HL-60 (cell line): ENCODE data around the gene PTPRN2.

Experiments used
- DNase-seq, 2 experiments: peaks; one replicate each; pipeline ENCODE4 v3.0.0-alpha.2; 2010 to 2020; ENCODE audit warnings: low read depth in 1 of 2, low spot score in 1 of 2
- H3K27ac ChIP-seq: fragments of 250-450 bp; sonication (Bioruptor Pico); replicated peaks from 2 replicates; pipeline ENCODE4 v1.5.1; 2020; ENCODE audit warnings: mild to moderate bottlenecking, moderate library complexity
- H3K27me3 ChIP-seq: fragments of 250-450 bp; sonication (Bioruptor Pico); 2 replicates; pipeline ENCODE4 v1.5.1; 2021; ENCODE audit warnings: mild to moderate bottlenecking, moderate library complexity; ENCODE audit not compliant: insufficient read depth, poor library complexity, severe bottlenecking
- H3K4me3 ChIP-seq: replicated peaks from 2 replicates; pipeline ENCODE4 v1.5.1; 2011; ENCODE audit warnings: mild to moderate bottlenecking, control low read depth, low read length; ENCODE audit not compliant: insufficient read depth
- GABPA ChIP-seq: IDR thresholded peaks from 2 replicates; pipeline ENCODE4 v1.6.1; 2012; ENCODE audit warnings: low read depth
- POLR2AphosphoS5 ChIP-seq: IDR thresholded peaks from 2 replicates; pipeline ENCODE4 v1.6.1; 2012; ENCODE audit warnings: low read depth
- SPI1 ChIP-seq: IDR thresholded peaks from 2 replicates; pipeline ENCODE4 v1.6.1; 2012; ENCODE audit warnings: low read depth, mild to moderate bottlenecking, borderline replicate concordance
- TF ChIP-seq, protein P1 (sequence below): IDR thresholded peaks from one replicate; pipeline ENCODE4 v1.5.1; 2011; ENCODE audit warnings: low read length, control low read depth, inconsistent platforms; ENCODE audit not compliant: insufficient read depth
- TF ChIP-seq, protein P2 (sequence below): IDR thresholded peaks from 2 replicates; pipeline ENCODE4 v1.6.1; 2012; ENCODE audit warnings: low read depth; ENCODE audit not compliant: insufficient replicate concordance

PTPRN2 gene

DNA sequence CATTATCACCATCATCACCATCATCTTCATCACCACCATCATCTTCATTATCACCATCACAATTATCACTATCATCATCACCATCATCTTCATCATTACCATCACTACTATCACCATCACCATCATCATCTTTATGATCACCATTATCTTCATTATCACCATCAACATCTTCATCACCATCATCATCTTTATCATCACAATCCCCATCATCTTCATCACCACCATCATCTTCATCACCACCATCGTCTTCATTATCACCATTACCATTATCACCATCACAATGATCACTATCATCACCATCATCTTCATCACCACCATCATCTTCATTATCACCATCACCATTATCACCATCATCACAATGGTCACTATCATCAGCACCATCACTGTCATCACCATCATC, 621.1 kb downstream of the PTPRN2 start:
- TF ChIP-seq POLR2AphosphoS5 (no peak), SPI1 (no peak), GABPA (no peak)
- TF ChIP-seq, protein P1, sequence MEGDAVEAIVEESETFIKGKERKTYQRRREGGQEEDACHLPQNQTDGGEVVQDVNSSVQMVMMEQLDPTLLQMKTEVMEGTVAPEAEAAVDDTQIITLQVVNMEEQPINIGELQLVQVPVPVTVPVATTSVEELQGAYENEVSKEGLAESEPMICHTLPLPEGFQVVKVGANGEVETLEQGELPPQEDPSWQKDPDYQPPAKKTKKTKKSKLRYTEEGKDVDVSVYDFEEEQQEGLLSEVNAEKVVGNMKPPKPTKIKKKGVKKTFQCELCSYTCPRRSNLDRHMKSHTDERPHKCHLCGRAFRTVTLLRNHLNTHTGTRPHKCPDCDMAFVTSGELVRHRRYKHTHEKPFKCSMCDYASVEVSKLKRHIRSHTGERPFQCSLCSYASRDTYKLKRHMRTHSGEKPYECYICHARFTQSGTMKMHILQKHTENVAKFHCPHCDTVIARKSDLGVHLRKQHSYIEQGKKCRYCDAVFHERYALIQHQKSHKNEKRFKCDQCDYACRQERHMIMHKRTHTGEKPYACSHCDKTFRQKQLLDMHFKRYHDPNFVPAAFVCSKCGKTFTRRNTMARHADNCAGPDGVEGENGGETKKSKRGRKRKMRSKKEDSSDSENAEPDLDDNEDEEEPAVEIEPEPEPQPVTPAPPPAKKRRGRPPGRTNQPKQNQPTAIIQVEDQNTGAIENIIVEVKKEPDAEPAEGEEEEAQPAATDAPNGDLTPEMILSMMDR = no peak
- TF ChIP-seq, protein P2, sequence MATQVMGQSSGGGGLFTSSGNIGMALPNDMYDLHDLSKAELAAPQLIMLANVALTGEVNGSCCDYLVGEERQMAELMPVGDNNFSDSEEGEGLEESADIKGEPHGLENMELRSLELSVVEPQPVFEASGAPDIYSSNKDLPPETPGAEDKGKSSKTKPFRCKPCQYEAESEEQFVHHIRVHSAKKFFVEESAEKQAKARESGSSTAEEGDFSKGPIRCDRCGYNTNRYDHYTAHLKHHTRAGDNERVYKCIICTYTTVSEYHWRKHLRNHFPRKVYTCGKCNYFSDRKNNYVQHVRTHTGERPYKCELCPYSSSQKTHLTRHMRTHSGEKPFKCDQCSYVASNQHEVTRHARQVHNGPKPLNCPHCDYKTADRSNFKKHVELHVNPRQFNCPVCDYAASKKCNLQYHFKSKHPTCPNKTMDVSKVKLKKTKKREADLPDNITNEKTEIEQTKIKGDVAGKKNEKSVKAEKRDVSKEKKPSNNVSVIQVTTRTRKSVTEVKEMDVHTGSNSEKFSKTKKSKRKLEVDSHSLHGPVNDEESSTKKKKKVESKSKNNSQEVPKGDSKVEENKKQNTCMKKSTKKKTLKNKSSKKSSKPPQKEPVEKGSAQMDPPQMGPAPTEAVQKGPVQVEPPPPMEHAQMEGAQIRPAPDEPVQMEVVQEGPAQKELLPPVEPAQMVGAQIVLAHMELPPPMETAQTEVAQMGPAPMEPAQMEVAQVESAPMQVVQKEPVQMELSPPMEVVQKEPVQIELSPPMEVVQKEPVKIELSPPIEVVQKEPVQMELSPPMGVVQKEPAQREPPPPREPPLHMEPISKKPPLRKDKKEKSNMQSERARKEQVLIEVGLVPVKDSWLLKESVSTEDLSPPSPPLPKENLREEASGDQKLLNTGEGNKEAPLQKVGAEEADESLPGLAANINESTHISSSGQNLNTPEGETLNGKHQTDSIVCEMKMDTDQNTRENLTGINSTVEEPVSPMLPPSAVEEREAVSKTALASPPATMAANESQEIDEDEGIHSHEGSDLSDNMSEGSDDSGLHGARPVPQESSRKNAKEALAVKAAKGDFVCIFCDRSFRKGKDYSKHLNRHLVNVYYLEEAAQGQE = no peak
- DNase-seq = no peak
- H3K27me3 ChIP-seq = peaks cover 7% of the 10 kb centered on the region

DNA sequence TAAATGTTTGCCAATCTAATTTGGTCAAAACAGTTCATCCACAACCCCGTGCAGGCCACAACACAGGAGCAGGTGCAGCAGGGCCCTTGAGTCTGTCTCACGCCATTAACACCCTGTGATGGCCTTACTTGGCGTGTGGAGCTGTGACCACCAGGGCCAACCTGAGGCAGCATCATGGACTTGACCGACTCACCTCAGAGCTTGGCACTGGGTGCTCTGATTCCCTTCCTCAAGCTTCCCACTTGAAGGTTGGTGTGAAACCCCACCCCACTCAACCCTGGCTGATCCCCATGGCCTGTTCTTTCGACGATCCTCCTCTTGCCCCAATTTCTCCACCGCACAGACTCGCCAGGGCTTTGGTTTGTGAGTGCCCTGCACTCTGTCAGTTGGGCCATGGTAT, 623.1 kb downstream of the PTPRN2 start:
- DNase-seq = no peak
- Histone ChIP-seq H3K4me3 (no peak overlapping the region), H3K27ac (no peak overlapping the region), H3K27me3 (peaks cover 9% of the 10 kb centered on the region)
- TF ChIP-seq POLR2AphosphoS5 (no peak), SPI1 (no peak), GABPA (no peak)
- TF ChIP-seq, protein P2 = no peak
- TF ChIP-seq, protein P1 = no peak

More for the DNA sequence above, 621.1 kb downstream of the PTPRN2 start:
- H3K27ac ChIP-seq = no peak overlapping the region
- no peak overlapping the region for H3K4me3 ChIP-seq

DNA sequence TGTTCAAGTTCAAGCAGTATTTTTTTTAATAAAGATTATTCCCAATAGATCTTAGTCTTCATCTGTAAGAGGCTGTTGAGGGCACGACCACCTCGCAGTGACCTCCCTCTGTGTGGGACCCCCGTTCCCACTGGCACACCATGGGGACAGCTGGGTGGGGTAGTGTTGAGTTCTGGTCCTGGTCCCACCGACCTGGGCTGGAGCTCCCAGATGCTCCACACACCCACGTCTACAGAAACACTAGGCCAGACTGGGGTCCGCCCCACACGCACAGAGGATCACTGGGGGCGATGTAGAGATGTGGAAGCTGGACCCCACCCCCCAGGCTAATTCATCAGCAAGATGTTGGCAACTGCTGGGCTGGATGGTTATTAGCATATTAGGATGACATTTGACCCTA, 623.6 kb downstream of the PTPRN2 start:
- peaks cover 9% of the 10 kb centered on the region for H3K27me3 ChIP-seq
- H3K27ac ChIP-seq = no peak overlapping the region
- no peak for DNase-seq
- H3K4me3 ChIP-seq = no peak overlapping the region
- no peak for TF ChIP-seq SPI1
- TF ChIP-seq, protein P1 = no peak

DNA sequence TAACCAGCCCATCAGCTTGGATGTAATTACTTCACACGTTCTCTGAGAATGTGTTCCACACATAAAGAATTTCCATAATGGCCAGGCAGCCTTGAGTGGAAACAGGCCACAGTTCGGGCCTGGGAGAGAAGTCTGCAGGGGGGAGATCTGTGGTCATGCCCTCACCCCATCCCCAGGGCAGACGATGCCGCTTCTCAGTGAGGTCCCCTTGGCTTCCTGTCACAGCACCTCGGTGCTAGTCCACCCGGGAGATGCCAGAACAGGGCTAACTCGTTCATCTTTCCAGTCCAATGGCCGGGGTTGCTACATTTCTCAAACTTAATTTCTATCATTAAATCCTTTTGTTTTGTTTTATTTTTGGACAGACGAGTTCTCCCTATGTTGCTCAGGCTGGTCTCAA, 624.1 kb downstream of the PTPRN2 start:
- TF ChIP-seq, protein P2 = no peak
- TF ChIP-seq, protein P1 = no peak
- no peak for TF ChIP-seq GABPA
- no peak for TF ChIP-seq SPI1
- TF ChIP-seq POLR2AphosphoS5 = no peak
- Histone ChIP-seq H3K27ac (no peak overlapping the region), H3K4me3 (no peak overlapping the region), H3K27me3 (peaks cover 9% of the 10 kb centered on the region)
- DNase-seq = no peak
